Neural cell (in vitro differentiated cells): ENCODE measurements around the gene AKAP6. TPM values are rescaled to one million over a fixed set of nuclear protein-coding genes. Genes with fewer than 3 reads are reported as not detected.

Experiments
- H2AFZ ChIP-seq: fragments of 200-600, 300-800 bp; sonication (generic), shearing (Covaris generic); 2 replicates; pipeline ENCODE4 v1.6.0; 2014; ENCODE audit warnings: low read depth, mild to moderate bottlenecking, antibody characterized with exemption, low read length, moderate library complexity
- H3F3A ChIP-seq: fragments of 200-600 bp; shearing (Covaris generic); 2 replicates; pipeline ENCODE4 v1.6.1; 2016; ENCODE audit warnings: mild to moderate bottlenecking, moderate library complexity, mixed read lengths, antibody characterized with exemption, low read length; ENCODE audit not compliant: insufficient read depth, poor library complexity, severe bottlenecking
- H3K27ac ChIP-seq: fragments of 200-600, 300-800 bp; sonication (generic), shearing (Covaris generic); 2 replicates; pipeline ENCODE4 v1.5.1; 2014; ENCODE audit warnings: mild to moderate bottlenecking, low read length, moderate library complexity
- H3K27me3 ChIP-seq: fragments of 300-800, 200-600 bp; sonication (generic), shearing (Covaris generic); 2 replicates; pipeline ENCODE4 v1.6.0; 2014; ENCODE audit warnings: mild to moderate bottlenecking, low read depth, low read length, moderate library complexity; ENCODE audit not compliant: insufficient read depth
- H3K36me3 ChIP-seq: fragments of 300-800, 200-600 bp; sonication (generic), shearing (Covaris generic); 2 replicates; pipeline ENCODE4 v1.5.1; 2014; ENCODE audit warnings: mild to moderate bottlenecking, antibody characterized with exemption, low read length, moderate library complexity; ENCODE audit not compliant: insufficient read depth
- H3K4me2 ChIP-seq: fragments of 300-800, 200-600 bp; sonication (generic), shearing (Covaris generic); 2 replicates; pipeline ENCODE4 v1.6.0; 2014; ENCODE audit warnings: mild to moderate bottlenecking, low read length
- H3K4me3 ChIP-seq: fragments of 300-800, 200-600 bp; sonication (generic), shearing (Covaris generic); 2 replicates; pipeline ENCODE4 v1.5.1; 2014; ENCODE audit warnings: mild to moderate bottlenecking, low read length, moderate library complexity
- H3K79me2 ChIP-seq: fragments of 200-600 bp; shearing (Covaris generic); replicated peaks from 2 replicates; pipeline ENCODE4 v1.6.0; 2014; ENCODE audit warnings: mild to moderate bottlenecking, low read length, moderate library complexity; ENCODE audit not compliant: insufficient read depth
- H3K9ac ChIP-seq: fragments of 300-800, 200-600 bp; sonication (generic), shearing (Covaris generic); 2 replicates; pipeline ENCODE4 v1.6.1; 2016; ENCODE audit warnings: mild to moderate bottlenecking, low read length, mixed read lengths
- H3K9me2 ChIP-seq: fragments of 200-600 bp; shearing (Covaris generic); 2 replicates; pipeline ENCODE4 v1.6.1; 2016; ENCODE audit warnings: mild to moderate bottlenecking, low read length, mixed read lengths; ENCODE audit not compliant: insufficient read depth
- H3K9me3 ChIP-seq: fragments of 200-600, 300-800 bp; sonication (generic), shearing (Covaris generic); 2 replicates; pipeline ENCODE4 v1.6.1; 2016; ENCODE audit warnings: mild to moderate bottlenecking, mixed run types, low read length, moderate library complexity, mixed read lengths
- H4K20me1 ChIP-seq: fragments of 200-600 bp; shearing (Covaris generic); 2 replicates; pipeline ENCODE4 v1.6.1; 2016; ENCODE audit warnings: mild to moderate bottlenecking, mixed run types; ENCODE audit not compliant: insufficient read depth
- EP300 ChIP-seq: fragments of 450-650 bp; conservative IDR thresholded peaks from 2 replicates; pipeline ENCODE4 v1.6.1; 2014; ENCODE audit warnings: antibody characterized with exemption, mild to moderate bottlenecking, moderate library complexity; ENCODE audit not compliant: poor library complexity, severe bottlenecking
- EZH2 ChIP-seq: fragments of 200-600, 300-800 bp; shearing (Covaris generic), sonication (generic); IDR thresholded peaks from 2 replicates; pipeline ENCODE4 v1.6.1; 2014; ENCODE audit warnings: antibody characterized with exemption, low read length, borderline replicate concordance, mild to moderate bottlenecking; ENCODE audit not compliant: insufficient read depth, poor library complexity, severe bottlenecking
- MXI1 ChIP-seq: fragments of 450-650 bp; conservative IDR thresholded peaks from 2 replicates; pipeline ENCODE4 v1.6.1; 2014; ENCODE audit warnings: antibody characterized with exemption, mild to moderate bottlenecking; ENCODE audit not compliant: poor library complexity, severe bottlenecking
- POLR2AphosphoS5 ChIP-seq: IDR thresholded peaks from 2 replicates; pipeline ENCODE4 v1.6.1; 2012
- RAD21 ChIP-seq: fragments of 450-650 bp; conservative IDR thresholded peaks from 2 replicates; pipeline ENCODE4 v1.6.1; 2014; ENCODE audit warnings: antibody characterized with exemption, mild to moderate bottlenecking, moderate library complexity
- SMC3 ChIP-seq: fragments of 450-650 bp; conservative IDR thresholded peaks from 2 replicates; pipeline ENCODE4 v1.6.1; 2014; ENCODE audit warnings: antibody characterized with exemption, mild to moderate bottlenecking, moderate library complexity; ENCODE audit not compliant: poor library complexity
- TAF1 ChIP-seq: IDR thresholded peaks from 2 replicates; pipeline ENCODE4 v1.6.1; 2012; ENCODE audit warnings: low read depth
- polyA plus RNA-seq: library from polyadenylated mRNA; depleted of rRNA; stranded (reverse); fragments of >200 nt; gene quantifications from 2 replicates; pipeline ENCODE4 v1.2.3, GENCODE V29; 2014
- TF ChIP-seq, protein P1 (sequence below): fragments of 450-650 bp; IDR thresholded peaks from 2 replicates; pipeline ENCODE4 v1.5.1; 2014; ENCODE audit warnings: antibody characterized with exemption, mild to moderate bottlenecking, moderate library complexity; ENCODE audit not compliant: poor library complexity, severe bottlenecking
- TF ChIP-seq, protein P2 (sequence below): IDR thresholded peaks from 2 replicates; pipeline ENCODE4 v1.6.1; 2012; ENCODE audit warnings: borderline replicate concordance

The AKAP6 gene
- polyA plus RNA-seq, 1 donor from 2014 or later = 15.8 TPM

DNA sequence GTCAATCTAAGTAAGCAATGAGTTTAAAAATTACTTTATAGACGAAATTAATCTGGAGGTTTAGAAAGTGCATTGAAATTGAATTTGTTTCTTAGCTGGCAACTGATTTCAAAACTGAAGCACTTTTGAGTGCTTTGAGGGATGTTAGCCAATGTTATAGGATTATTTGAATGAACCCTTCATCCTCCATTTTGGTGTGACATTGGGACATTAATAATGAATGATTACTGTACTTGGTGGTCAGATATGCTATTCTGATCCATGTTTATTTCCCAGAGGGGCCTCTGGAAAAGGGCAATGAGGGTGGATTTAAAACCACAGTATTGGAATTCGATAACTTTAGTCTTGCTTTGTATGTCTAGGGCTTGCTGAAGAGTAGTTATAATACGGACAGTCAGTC, 183.2 kb downstream of the AKAP6 start:
- peaks cover 9% of the 10 kb centered on the region for H3K79me2 ChIP-seq

DNA sequence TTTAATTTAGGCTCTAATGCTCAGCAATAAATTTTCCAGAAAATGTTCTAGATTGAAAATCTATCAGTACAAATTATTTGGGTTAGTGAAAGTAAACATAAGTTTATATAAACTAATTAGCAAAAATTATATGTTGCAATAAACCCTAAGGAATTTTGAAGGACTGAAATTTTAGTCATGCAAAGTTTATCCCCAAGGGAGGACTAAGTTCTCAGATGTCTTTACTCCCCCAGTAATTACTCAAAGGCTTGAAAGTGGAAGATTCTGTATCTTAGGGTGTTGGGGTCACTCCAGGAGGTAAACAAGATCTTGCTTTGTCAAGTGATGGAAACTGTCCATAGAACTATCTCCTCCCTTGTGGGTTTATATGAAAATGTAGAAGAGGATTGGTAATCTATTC, 183.7 kb downstream of the AKAP6 start:
- Histone ChIP-seq H3K27ac (no peak overlapping the region), H3K36me3 (no peaks in the 10 kb centered on the region), H4K20me1 (no peaks in the 10 kb centered on the region), H3K9me3 (no peaks in the 10 kb centered on the region), H3K4me2 (no peak overlapping the region), H3F3A (no peaks in the 10 kb centered on the region), H3K27me3 (no peaks in the 10 kb centered on the region), H3K79me2 (peaks cover 9% of the 10 kb centered on the region), H3K9me2 (no peaks in the 10 kb centered on the region), H2AFZ (no peak overlapping the region), H3K9ac (no peak overlapping the region), H3K4me3 (no peak overlapping the region)
- TF ChIP-seq, protein P1, sequence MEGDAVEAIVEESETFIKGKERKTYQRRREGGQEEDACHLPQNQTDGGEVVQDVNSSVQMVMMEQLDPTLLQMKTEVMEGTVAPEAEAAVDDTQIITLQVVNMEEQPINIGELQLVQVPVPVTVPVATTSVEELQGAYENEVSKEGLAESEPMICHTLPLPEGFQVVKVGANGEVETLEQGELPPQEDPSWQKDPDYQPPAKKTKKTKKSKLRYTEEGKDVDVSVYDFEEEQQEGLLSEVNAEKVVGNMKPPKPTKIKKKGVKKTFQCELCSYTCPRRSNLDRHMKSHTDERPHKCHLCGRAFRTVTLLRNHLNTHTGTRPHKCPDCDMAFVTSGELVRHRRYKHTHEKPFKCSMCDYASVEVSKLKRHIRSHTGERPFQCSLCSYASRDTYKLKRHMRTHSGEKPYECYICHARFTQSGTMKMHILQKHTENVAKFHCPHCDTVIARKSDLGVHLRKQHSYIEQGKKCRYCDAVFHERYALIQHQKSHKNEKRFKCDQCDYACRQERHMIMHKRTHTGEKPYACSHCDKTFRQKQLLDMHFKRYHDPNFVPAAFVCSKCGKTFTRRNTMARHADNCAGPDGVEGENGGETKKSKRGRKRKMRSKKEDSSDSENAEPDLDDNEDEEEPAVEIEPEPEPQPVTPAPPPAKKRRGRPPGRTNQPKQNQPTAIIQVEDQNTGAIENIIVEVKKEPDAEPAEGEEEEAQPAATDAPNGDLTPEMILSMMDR = no peak
- TF ChIP-seq RAD21 (no peak), SMC3 (no peak), EP300 (no peak), MXI1 (no peak), EZH2 (no peak), POLR2AphosphoS5 (no peak), TAF1 (no peak)
- TF ChIP-seq, protein P2, sequence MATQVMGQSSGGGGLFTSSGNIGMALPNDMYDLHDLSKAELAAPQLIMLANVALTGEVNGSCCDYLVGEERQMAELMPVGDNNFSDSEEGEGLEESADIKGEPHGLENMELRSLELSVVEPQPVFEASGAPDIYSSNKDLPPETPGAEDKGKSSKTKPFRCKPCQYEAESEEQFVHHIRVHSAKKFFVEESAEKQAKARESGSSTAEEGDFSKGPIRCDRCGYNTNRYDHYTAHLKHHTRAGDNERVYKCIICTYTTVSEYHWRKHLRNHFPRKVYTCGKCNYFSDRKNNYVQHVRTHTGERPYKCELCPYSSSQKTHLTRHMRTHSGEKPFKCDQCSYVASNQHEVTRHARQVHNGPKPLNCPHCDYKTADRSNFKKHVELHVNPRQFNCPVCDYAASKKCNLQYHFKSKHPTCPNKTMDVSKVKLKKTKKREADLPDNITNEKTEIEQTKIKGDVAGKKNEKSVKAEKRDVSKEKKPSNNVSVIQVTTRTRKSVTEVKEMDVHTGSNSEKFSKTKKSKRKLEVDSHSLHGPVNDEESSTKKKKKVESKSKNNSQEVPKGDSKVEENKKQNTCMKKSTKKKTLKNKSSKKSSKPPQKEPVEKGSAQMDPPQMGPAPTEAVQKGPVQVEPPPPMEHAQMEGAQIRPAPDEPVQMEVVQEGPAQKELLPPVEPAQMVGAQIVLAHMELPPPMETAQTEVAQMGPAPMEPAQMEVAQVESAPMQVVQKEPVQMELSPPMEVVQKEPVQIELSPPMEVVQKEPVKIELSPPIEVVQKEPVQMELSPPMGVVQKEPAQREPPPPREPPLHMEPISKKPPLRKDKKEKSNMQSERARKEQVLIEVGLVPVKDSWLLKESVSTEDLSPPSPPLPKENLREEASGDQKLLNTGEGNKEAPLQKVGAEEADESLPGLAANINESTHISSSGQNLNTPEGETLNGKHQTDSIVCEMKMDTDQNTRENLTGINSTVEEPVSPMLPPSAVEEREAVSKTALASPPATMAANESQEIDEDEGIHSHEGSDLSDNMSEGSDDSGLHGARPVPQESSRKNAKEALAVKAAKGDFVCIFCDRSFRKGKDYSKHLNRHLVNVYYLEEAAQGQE = no peak

More for the DNA sequence above, 183.2 kb downstream of the AKAP6 start:
- Histone ChIP-seq H3K27ac (no peak overlapping the region), H3K36me3 (no peaks in the 10 kb centered on the region), H3K27me3 (no peaks in the 10 kb centered on the region), H3K4me2 (no peak overlapping the region), H3F3A (no peaks in the 10 kb centered on the region), H3K4me3 (no peak overlapping the region), H4K20me1 (no peaks in the 10 kb centered on the region), H2AFZ (no peak overlapping the region), H3K9ac (no peak overlapping the region), H3K9me2 (no peaks in the 10 kb centered on the region), H3K9me3 (no peaks in the 10 kb centered on the region)
- TF ChIP-seq TAF1 = no peak

DNA sequence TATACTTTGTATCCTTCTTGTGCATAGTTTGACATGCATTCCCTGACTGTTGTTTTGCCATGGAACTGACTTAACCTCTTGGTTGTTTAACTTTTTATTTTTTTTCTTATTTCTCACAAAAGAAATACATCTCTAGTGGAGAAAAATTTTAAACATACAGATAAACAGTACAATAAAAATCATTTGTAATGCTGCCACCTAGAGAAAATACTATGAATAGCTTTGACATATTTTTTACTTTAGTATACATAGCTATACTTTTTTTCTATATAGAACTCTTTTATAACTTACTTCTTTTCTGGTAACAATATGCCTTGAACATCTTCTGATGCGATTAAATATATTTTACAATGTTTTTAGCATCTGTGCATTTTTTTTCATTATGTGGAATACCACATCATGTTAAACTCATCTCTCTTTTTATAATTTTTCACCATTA, 184.5 kb downstream of the AKAP6 start:
- Histone ChIP-seq H3K27ac (no peak overlapping the region), H3K79me2 (peaks cover 9% of the 10 kb centered on the region), H3F3A (no peaks in the 10 kb centered on the region), H3K27me3 (no peaks in the 10 kb centered on the region), H2AFZ (no peak overlapping the region), H3K4me2 (no peak overlapping the region), H3K36me3 (no peaks in the 10 kb centered on the region), H3K9me3 (no peaks in the 10 kb centered on the region), H3K9ac (no peak overlapping the region), H3K4me3 (no peak overlapping the region), H4K20me1 (no peaks in the 10 kb centered on the region), H3K9me2 (no peaks in the 10 kb centered on the region)
- TF ChIP-seq RAD21 (peak; percentile 64), SMC3 (no peak), EZH2 (no peak)
- TF ChIP-seq, protein P1 = peak; percentile 69
